HCT116 (cell line): Measurements from ENCODE around the gene TMEM139. TPM values are rescaled to one million over a fixed set of nuclear protein-coding genes. Genes with fewer than 3 reads are reported as not detected.
A peak's percentile ranks its signal among the peaks of the same experiment; 100 is the strongest.

Experiments
- ATAC-seq: fragments of 200-7000 bp; cut with Tn5 transposase; 2 replicates; pipeline ENCODE4 v1.9.1; 2020; ENCODE audit warnings: mild to moderate bottlenecking, moderate library complexity
- BruUV-seq: library from RNA; stranded (reverse); fragments of 400-500 nt; replicated peaks from 2 replicates; lab custom pipeline; 2021; lab: Mats Ljungman, UMichigan
- CTCF ChIA-PET: fragments of 300-600 bp; sonication (Branson Sonifier 250); formaldehyde crosslinking; loops from one replicate; lab custom pipeline; 2021; ENCODE audit warnings: antibody characterized with exemption; lab: Charles Lee
- POLR2A ChIA-PET: fragments of 300-600, 350-600 bp; sonication (Branson Sonifier 250); formaldehyde crosslinking; loops from one replicate; lab custom pipeline; 2021; ENCODE audit warnings: antibody characterized with exemption; lab: Charles Lee
- RAD21 ChIA-PET, 2 experiments: fragments of 300-600 bp; sonication (Branson Sonifier 250); formaldehyde crosslinking; loops; one replicate each; lab custom pipeline; 2023; ENCODE audit warnings: low total read pairs in 2 of 2; ENCODE audit not compliant: uncharacterized antibody in 2 of 2, unreplicated experiment in 2 of 2, low non-redundant PET in 1 of 2; lab: Charles Lee
- DNase-seq: peaks from one replicate; pipeline ENCODE4 v3.0.0-alpha.2; 2010; ENCODE audit warnings: low read depth, low spot score
- H2AFZ ChIP-seq: fragments of 200-600 bp; shearing (Covaris generic), sonication (generic); 2 replicates; pipeline ENCODE4 v1.6.1; 2017; ENCODE audit warnings: low read depth, mixed run types, mixed read lengths, antibody characterized with exemption, low read length; ENCODE audit not compliant: poor library complexity, severe bottlenecking
- H3K27ac ChIP-seq: 2 replicates; pipeline ENCODE4 v1.5.1; 2012; ENCODE audit warnings: low read depth, low read length
- H3K27me3 ChIP-seq: fragments of 200-600 bp; sonication (generic); 2 replicates; pipeline ENCODE4 v1.6.1; 2016; ENCODE audit warnings: mixed run types, low read length, mixed read lengths; ENCODE audit not compliant: insufficient read depth
- H3K36me3 ChIP-seq, 2 experiments: fragments of 200-500 bp in 1 of 2; fragments of 200-600 bp in 1 of 2; sonication (Bioruptor generic) in 1 of 2; sonication (generic) in 1 of 2; 2 replicates each; pipeline versions ENCODE4 v1.5.1 to v1.6.1; 2014 to 2016; ENCODE audit warnings: low read length in 2 of 2, inconsistent platforms in 1 of 2, mixed read lengths in 1 of 2, mixed run types in 1 of 2; ENCODE audit not compliant: insufficient read depth in 2 of 2, control insufficient read depth in 1 of 2
- H3K4me1 ChIP-seq, 2 experiments: fragments of 200-600 bp in 1 of 2; sonication (generic) in 1 of 2; 2 replicates each; pipeline versions ENCODE4 v1.5.1 to v1.6.1; 2012 to 2017; ENCODE audit warnings: low read length in 2 of 2, inconsistent platforms in 1 of 2, mild to moderate bottlenecking in 1 of 2, mixed read lengths in 1 of 2, mixed run types in 1 of 2, moderate library complexity in 1 of 2; ENCODE audit not compliant: insufficient read depth in 2 of 2, control insufficient read depth in 1 of 2
- H3K4me2 ChIP-seq: fragments of 200-600 bp; sonication (generic); 2 replicates; pipeline ENCODE4 v1.6.1; 2017; ENCODE audit warnings: mixed run types, low read length, mixed read lengths
- H3K4me3 ChIP-seq, 2 experiments: fragments of 200-600 bp in 1 of 2; sonication (generic) in 1 of 2; replicated peaks in 1 of 2; 2 replicates each; pipeline ENCODE4 v1.5.1; 2011 to 2016; ENCODE audit warnings: low read length in 2 of 2, control low read depth in 1 of 2, low read depth in 1 of 2, mild to moderate bottlenecking in 1 of 2, mixed read lengths in 1 of 2, mixed run types in 1 of 2
- H3K79me2 ChIP-seq: fragments of 200-600 bp; sonication (generic); 2 replicates; pipeline ENCODE4 v1.6.1; 2017; ENCODE audit warnings: mild to moderate bottlenecking, mixed run types, low read length, moderate library complexity, mixed read lengths; ENCODE audit not compliant: insufficient read depth
- H3K9ac ChIP-seq: fragments of 200-600 bp; sonication (generic); 2 replicates; pipeline ENCODE4 v1.6.1; 2016; ENCODE audit warnings: low read length, mixed read lengths
- H3K9me2 ChIP-seq: fragments of 200-600 bp; sonication (generic), shearing (Covaris generic); 2 replicates; pipeline ENCODE4 v1.6.1; 2017; ENCODE audit warnings: mixed run types, mild to moderate bottlenecking, moderate library complexity; ENCODE audit not compliant: insufficient read depth
- H3K9me3 ChIP-seq, 2 experiments: fragments of 200-500 bp in 1 of 2; fragments of 200-600 bp in 1 of 2; sonication (Bioruptor generic) in 1 of 2; sonication (generic) in 1 of 2; 2 replicates each; pipeline ENCODE4 v1.6.1; 2014 to 2017; ENCODE audit warnings: low read length in 2 of 2, mixed read lengths in 2 of 2, inconsistent platforms in 1 of 2, low read depth in 1 of 2, mild to moderate bottlenecking in 1 of 2, mixed run types in 1 of 2, moderate library complexity in 1 of 2; ENCODE audit not compliant: control insufficient read depth in 1 of 2, insufficient read depth in 1 of 2
- H4K20me1 ChIP-seq: fragments of 200-600 bp; sonication (generic), shearing (Covaris generic); 2 replicates; pipeline ENCODE4 v1.6.1; 2017; ENCODE audit warnings: mixed run types, mild to moderate bottlenecking, moderate library complexity; ENCODE audit not compliant: insufficient read depth
- CBX3 ChIP-seq: IDR thresholded peaks from 2 replicates; pipeline ENCODE4 v1.6.1; 2012; ENCODE audit warnings: low read depth
- EZH2phosphoT487 ChIP-seq: fragments of 200-600 bp; IDR thresholded peaks from 2 replicates; pipeline ENCODE4 v1.6.1; 2018; ENCODE audit warnings: antibody characterized with exemption, borderline replicate concordance
- FOSL1 ChIP-seq: IDR thresholded peaks from 2 replicates; pipeline ENCODE4 v1.6.1; 2012; ENCODE audit warnings: low read depth
- intact Hi-C: fragments of 100-400 bp; cut with micrococcal nuclease; formaldehyde crosslinking; loops from 2 replicates; pipeline ENCODE4 v1.10.0; 2022
- total RNA-seq: library from RNA; stranded (reverse); gene quantifications from one replicate; pipeline ENCODE4 v1.2.1, GENCODE V29; 2021; ENCODE audit not compliant: unreplicated experiment
- TF ChIP-seq, protein P1 (sequence below), 3 experiments: fragments of 200-600 bp in 1 of 3; sonication (generic) in 1 of 3; IDR thresholded peaks in 2 of 3; conservative IDR thresholded peaks in 1 of 3; 2 replicates each; pipeline ENCODE4 v1.5.1; 2012 to 2017; ENCODE audit warnings: low read depth in 2 of 3, low read length in 2 of 3, antibody characterized with exemption in 1 of 3, borderline replicate concordance in 1 of 3, control low read depth in 1 of 3, mild to moderate bottlenecking in 1 of 3, mixed read lengths in 1 of 3, mixed run types in 1 of 3, moderate library complexity in 1 of 3; ENCODE audit not compliant: insufficient read depth in 1 of 3

The TMEM139 gene
- total RNA-seq, 1 experiment from 2014 or later: 9.9 TPM

DNA sequence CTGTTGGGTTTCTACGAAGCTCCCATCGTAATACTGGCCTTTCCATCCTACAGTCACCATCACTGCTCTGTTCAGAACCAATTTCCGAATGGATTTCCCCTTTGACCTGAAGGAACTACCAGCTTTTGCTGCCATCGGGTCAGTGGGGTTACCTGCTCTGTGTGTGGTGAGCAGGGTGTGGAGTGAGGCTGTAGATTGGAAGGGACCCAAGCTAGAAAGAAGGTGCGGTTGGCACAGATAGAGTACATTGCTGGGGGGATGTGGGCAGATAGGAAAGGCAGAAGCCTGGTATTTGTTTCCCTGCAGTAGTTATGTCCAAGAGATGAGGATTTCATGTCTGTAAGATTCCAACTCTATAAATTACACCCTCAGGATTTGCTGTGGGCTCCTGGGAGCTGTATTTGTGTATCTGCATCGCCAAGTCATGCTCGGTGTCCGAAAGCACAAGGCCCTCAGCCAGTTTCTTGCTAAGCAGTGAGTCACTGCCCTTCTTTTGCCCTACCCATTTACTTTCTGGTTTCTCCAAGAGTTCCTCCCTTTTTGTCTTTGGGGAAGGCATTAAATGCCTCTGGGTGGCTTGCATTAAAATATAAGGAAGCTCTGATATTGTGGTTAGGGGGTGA lies 46.5 kb downstream of the TMEM139 start (continued):
- TF ChIP-seq, protein P1, sequence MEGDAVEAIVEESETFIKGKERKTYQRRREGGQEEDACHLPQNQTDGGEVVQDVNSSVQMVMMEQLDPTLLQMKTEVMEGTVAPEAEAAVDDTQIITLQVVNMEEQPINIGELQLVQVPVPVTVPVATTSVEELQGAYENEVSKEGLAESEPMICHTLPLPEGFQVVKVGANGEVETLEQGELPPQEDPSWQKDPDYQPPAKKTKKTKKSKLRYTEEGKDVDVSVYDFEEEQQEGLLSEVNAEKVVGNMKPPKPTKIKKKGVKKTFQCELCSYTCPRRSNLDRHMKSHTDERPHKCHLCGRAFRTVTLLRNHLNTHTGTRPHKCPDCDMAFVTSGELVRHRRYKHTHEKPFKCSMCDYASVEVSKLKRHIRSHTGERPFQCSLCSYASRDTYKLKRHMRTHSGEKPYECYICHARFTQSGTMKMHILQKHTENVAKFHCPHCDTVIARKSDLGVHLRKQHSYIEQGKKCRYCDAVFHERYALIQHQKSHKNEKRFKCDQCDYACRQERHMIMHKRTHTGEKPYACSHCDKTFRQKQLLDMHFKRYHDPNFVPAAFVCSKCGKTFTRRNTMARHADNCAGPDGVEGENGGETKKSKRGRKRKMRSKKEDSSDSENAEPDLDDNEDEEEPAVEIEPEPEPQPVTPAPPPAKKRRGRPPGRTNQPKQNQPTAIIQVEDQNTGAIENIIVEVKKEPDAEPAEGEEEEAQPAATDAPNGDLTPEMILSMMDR (IDR thresholded peaks at IDR 0.05 in 2 of 3, conservative IDR thresholded peaks at IDR 0.05 in 1 of 3; ENCODE audit: borderline replicate concordance in 1 of 3, insufficient read depth in 1 of 3, low read depth in 2 of 3, low read length in 2 of 3): no peak
- TF ChIP-seq EZH2phosphoT487: no peak

DNA sequence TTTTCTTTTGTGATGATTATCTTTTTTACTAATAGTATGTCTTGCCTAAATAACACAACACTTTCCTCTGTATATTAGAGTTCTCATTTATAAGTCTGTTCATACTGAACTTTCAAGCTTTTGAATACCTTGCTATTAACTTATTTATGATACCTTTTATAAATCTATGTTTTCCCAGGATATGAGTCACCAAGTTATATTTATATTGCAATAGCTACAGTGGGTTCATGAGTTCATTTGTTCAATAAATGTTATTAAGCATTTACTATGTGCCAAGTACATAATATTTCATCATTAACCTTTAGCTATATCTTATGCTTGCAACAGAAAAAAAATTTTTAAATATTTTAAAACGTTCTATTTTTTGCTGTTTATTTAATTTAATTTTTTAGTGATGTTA lies 49.5 kb downstream of the TMEM139 start:
- no peak for ATAC-seq
- H3K4me3 ChIP-seq: no peak overlapping the region
- H3K9me3 ChIP-seq: no peaks in the 10 kb centered on the region
- peaks cover 0 to 23% of the 10 kb centered on the region in 2 experiments; a peak in 2 of 4 replicates for H3K4me1 ChIP-seq
- H3K36me3 ChIP-seq: no peaks in the 10 kb centered on the region
- H3K4me2 ChIP-seq: no peak overlapping the region
- H3K79me2 ChIP-seq: no peaks in the 10 kb centered on the region
- TF ChIP-seq FOSL1 (peak; percentile 25; the same call in 1 of the 2 replicates), CBX3 (no peak)
- DNase-seq: no peak
- H2AFZ ChIP-seq: peak overlapping the region; percentile 70
- intact Hi-C loops: no loop called here
- RAD21 ChIA-PET: no interaction called here
- POLR2A ChIA-PET: no interaction called here
- CTCF ChIA-PET: interaction anchor here (0.8 to 2.1 kb wide), 3 partner anchors 11 to 82 kb away, joined by 3 to 6 read pairs (median 3); no protein-coding TSS in a partner anchor
- H3K9ac ChIP-seq: no peak overlapping the region
- H3K27ac ChIP-seq: no peak overlapping the region
- no peaks in the 10 kb centered on the region for H3K9me2 ChIP-seq
- no peaks in the 10 kb centered on the region for H4K20me1 ChIP-seq
- no TSS peak for BruUV-seq
- H3K27me3 ChIP-seq: 0 out of 2 replicates have a peak, but pooled peaks cover 6% of the 10 kb centered on the region
